ENCODE results near the gene ZNF738. TPM values are rescaled to one million over a fixed set of nuclear protein-coding genes. Genes with fewer than 3 reads are reported as not detected.
"Not testable (repeated sequence)": the region's sequence is repeated elsewhere in the genome, so short reads cannot be mapped to it uniquely, and the experiment has no call there.

The ZNF738 gene
- total and polyA plus RNA-seq, 8 donors, result 0.89 to 27.9 (median 2.9) TPM; not detected in 1

- intact Hi-C loops (cut with DNase I; ENCODE audit: low total_unique reads), result no loop called here
- no peaks in the 10 kb centered on the region for H3K27me3 ChIP-seq
- H3K36me3 ChIP-seq, result peaks cover 8 to 18% (median 13%) of the 10 kb centered on the region in 4 donors
- H3K27ac ChIP-seq, result peak within 1 kb of the TSS; percentile 93 to 97 (median 96)
- H3K9me3 ChIP-seq, result peaks cover 0 to 11% (median 4%) of the 10 kb centered on the region in 4 donors
- peak within 1 kb of the TSS; percentile 64 to 73 (median 69) for H3K4me3 ChIP-seq
- 0 to 1% (median 0%) methylated on average over 23 to 32 of the region's 32 CpGs for WGBS, 5 donors
- H3K4me1 ChIP-seq, result peaks cover 8 to 28% (median 26%) of the 10 kb centered on the region in 4 donors
- TF ChIP-seq POLR2A (IDR thresholded peaks at IDR 0.05) (peak in 1 of 4 donors; percentile 85), EP300 (IDR thresholded peaks at IDR 0.05) (no peak), POLR2AphosphoS5 (IDR thresholded peaks at IDR 0.05) (peak; percentile 46 to 85 (median 85)), CTCF (IDR thresholded peaks at IDR 0.05) (no peak)
- peak; percentile 86 to 96 for DNase-seq
Observed at GRCh38 chr19:21328885-21329605, 29.8 kb upstream of the ZNF738 start, which contains the start of gene ZNF708. Gene ZNF708, minus strand, starts transcription at chr19:21329410. Its CDS starts 198 bp downstream, at chr19:21329212.

- H3K9me3 ChIP-seq, result peaks cover 0 to 61% (median 43%) of the 10 kb centered on the region in 4 donors
- no peak for DNase-seq
- no peak overlapping the region for H3K27ac ChIP-seq
- no peaks in the 10 kb centered on the region for H3K4me1 ChIP-seq
- intact Hi-C loops (cut with DNase I; ENCODE audit: low total_unique reads), result no loop called here
- H3K36me3 ChIP-seq, result no peaks in the 10 kb centered on the region
- H3K27me3 ChIP-seq, result no peaks in the 10 kb centered on the region
- no peak overlapping the region for H3K4me3 ChIP-seq
- 47 to 96% (median 65%) methylated on average over 2 of the region's 2 CpGs for WGBS, 5 donors
- no peak for TF ChIP-seq EP300 (IDR thresholded peaks at IDR 0.05)
- TF ChIP-seq POLR2AphosphoS5 (IDR thresholded peaks at IDR 0.05), result no peak
- TF ChIP-seq POLR2A (IDR thresholded peaks at IDR 0.05), result no peak
- TF ChIP-seq CTCF (IDR thresholded peaks at IDR 0.05), result no peak
Observed at GRCh38 chr19:21335721-21336120, 23.1 kb upstream of the ZNF738 start.

GRCh38 chr19:21344841-21345240, 14.0 kb upstream of the ZNF738 start:
- H3K36me3 ChIP-seq; H3K27ac ChIP-seq; H3K4me1 ChIP-seq; DNase-seq; intact Hi-C loops (cut with DNase I; ENCODE audit: low total_unique reads); H3K27me3 ChIP-seq; H3K4me3 ChIP-seq: not testable (repeated sequence)
- WGBS, 5 donors, result 29 to 88% (median 50%) methylated on average over 2 of the region's 2 CpGs
- H3K9me3 ChIP-seq, result peaks cover 0 to 42% (median 8%) of the 10 kb centered on the region in 4 donors

- TF ChIP-seq CTCF (IDR thresholded peaks at IDR 0.05), result no peak
- TF ChIP-seq EP300 (IDR thresholded peaks at IDR 0.05), result no peak
- no peak for TF ChIP-seq POLR2A (IDR thresholded peaks at IDR 0.05)
- no peak for TF ChIP-seq POLR2AphosphoS5 (IDR thresholded peaks at IDR 0.05)
- no peak for DNase-seq
- intact Hi-C loops (cut with DNase I; ENCODE audit: low total_unique reads), result no loop called here
Observed at GRCh38 chr19:21352830-21353229, 6.0 kb upstream of the ZNF738 start.

GRCh38 chr19:21362291-21362690, 3.5 kb downstream of the ZNF738 start:
- TF ChIP-seq POLR2AphosphoS5 (IDR thresholded peaks at IDR 0.05), result no peak
- TF ChIP-seq EP300 (IDR thresholded peaks at IDR 0.05), result no peak
- no peak for TF ChIP-seq POLR2A (IDR thresholded peaks at IDR 0.05)
- TF ChIP-seq CTCF (IDR thresholded peaks at IDR 0.05), result no peak
- 87 to 95% (median 94%) methylated on average over 3 of the region's 3 CpGs for WGBS, 5 donors
- Histone ChIP-seq H3K9me3 (peaks cover 0 to 9% (median 0%) of the 10 kb centered on the region in 4 donors), H3K27ac (no peak overlapping the region), H3K27me3 (no peaks in the 10 kb centered on the region), H3K36me3 (peaks cover 3 to 43% (median 38%) of the 10 kb centered on the region in 4 donors), H3K4me3 (no peak overlapping the region), H3K4me1 (peaks cover 0 to 13% (median 0%) of the 10 kb centered on the region in 4 donors)
- intact Hi-C loops (cut with DNase I; ENCODE audit: low total_unique reads), result no loop called here
- DNase-seq, result no peak

More at GRCh38 chr19:21352830-21353229, 6.0 kb upstream of the ZNF738 start:
- Histone ChIP-seq H3K9me3 (peaks cover 0 to 13% (median 2%) of the 10 kb centered on the region in 4 donors), H3K36me3 (no peaks in the 10 kb centered on the region), H3K4me1 (no peaks in the 10 kb centered on the region), H3K4me3 (no peak overlapping the region), H3K27ac (no peak overlapping the region), H3K27me3 (no peaks in the 10 kb centered on the region)
- 28 to 76% (median 63%) methylated on average over 1 to 2 of the region's 2 CpGs for WGBS, 5 donors
